ENCODE results near the gene KLK12. TPM values are rescaled to one million over a fixed set of nuclear protein-coding genes. Genes with fewer than 3 reads are reported as not detected.

The KLK12 gene
- total and polyA plus RNA-seq, 9 of the 15 experiments (the other 6 are each of a cell fraction or from before 2014, with no cell fraction given): not detected

GRCh38 chr19:51064534-51065220 lies 29.9 kb upstream of the KLK12 start, which contains the start of gene KLK13 (continued):
- peak; percentile 46 to 57; a peak in 3 of 4 replicates for TF ChIP-seq MNT (conservative IDR thresholded peaks at IDR 0.05)
- no peak for TF ChIP-seq RBM15 (IDR thresholded peaks at IDR 0.05; ENCODE audit: insufficient read depth, low read length)
- 0 out of 2 replicates have a peak, but pooled peaks have one; percentile 13 for TF ChIP-seq CTBP1 (IDR thresholded peaks at IDR 0.05; ENCODE audit: borderline replicate concordance)
- TF ChIP-seq BCOR (IDR thresholded peaks at IDR 0.05): peak; percentile 85
- TF ChIP-seq ZNF354B (CRISPR knock-in tag; IDR thresholded peaks at IDR 0.05): no peak
- peak; percentile 30; the same call in 1 of the 2 replicates for TF ChIP-seq PHF8 (IDR thresholded peaks at IDR 0.05; ENCODE audit: borderline replicate concordance, low read length)
- peak; percentile 33 for TF ChIP-seq TAF1 (IDR thresholded peaks at IDR 0.05; ENCODE audit: control insufficient read depth, extremely low read depth, insufficient read depth, low read length, severe bottlenecking)
- 0 out of 2 replicates have a peak, but pooled peaks have one; percentile 17 for TF ChIP-seq ZNF764 (CRISPR knock-in tag; IDR thresholded peaks at IDR 0.05; ENCODE audit: low read depth)
- no peak for TF ChIP-seq SIRT6 (IDR thresholded peaks at IDR 0.05; ENCODE audit: low read depth, low read length)
- TF ChIP-seq ZNF133 (CRISPR knock-in tag; IDR thresholded peaks at IDR 0.05): no peak
- peak; percentile 83 to 84 for TF ChIP-seq NRF1 (conservative IDR thresholded peaks at IDR 0.05 in 1 of 2, IDR thresholded peaks at IDR 0.05 in 1 of 2)
- TF ChIP-seq EP300 (IDR thresholded peaks at IDR 0.05; ENCODE audit: low read length): peak; percentile 19; the same call in 1 of the 2 replicates
- peak; percentile 45; the same call in 1 of the 2 replicates for TF ChIP-seq TEAD4 (IDR thresholded peaks at IDR 0.05; ENCODE audit: low read length)
- TF ChIP-seq TEAD4 (CRISPR knock-in tag; IDR thresholded peaks at IDR 0.05; ENCODE audit: borderline replicate concordance): no peak
- 0 out of 2 replicates have a peak, but pooled peaks have one; percentile 33 for TF ChIP-seq HDAC2 (IDR thresholded peaks at IDR 0.05)
- peak; percentile 59; the same call in 1 of the 2 replicates for TF ChIP-seq GATAD2B (IDR thresholded peaks at IDR 0.05; ENCODE audit: borderline replicate concordance)
- no peak for TF ChIP-seq NUFIP1 (IDR thresholded peaks at IDR 0.05; ENCODE audit: partially characterized antibody)
- no peak for TF ChIP-seq HDAC8 (tag; IDR thresholded peaks at IDR 0.05)
- TF ChIP-seq DACH1 (IDR thresholded peaks at IDR 0.05; ENCODE audit: partially characterized antibody): no peak
- peak; percentile 34; the same call in 1 of the 2 replicates for TF ChIP-seq EP400 (IDR thresholded peaks at IDR 0.05)
- peak; percentile 34 for TF ChIP-seq USF1 (CRISPR knock-in tag; IDR thresholded peaks at IDR 0.05)
- TF ChIP-seq YY1 (IDR thresholded peaks at IDR 0.05; ENCODE audit: borderline replicate concordance in 1 of 3, control insufficient read depth in 1 of 3, extremely low read depth in 1 of 3, insufficient read depth in 3 of 3, insufficient read length in 1 of 3, insufficient replicate concordance in 2 of 3, low read depth in 1 of 3, low read length in 2 of 3): peak; percentile 24 to 90 (median 80)
- TF ChIP-seq FOSL1 (tag; conservative IDR thresholded peaks at IDR 0.05): 0 out of 2 replicates have a peak, but pooled peaks have one; percentile 16
- TF ChIP-seq THRA (IDR thresholded peaks at IDR 0.05): peak; percentile 97
- TF ChIP-seq ZKSCAN3 (CRISPR knock-in tag; IDR thresholded peaks at IDR 0.05): no peak
- TF ChIP-seq NFIC (IDR thresholded peaks at IDR 0.05): peak; percentile 24; the same call in 1 of the 2 replicates

Measured in K562 (cell line).